Esophagus squamous epithelium (tissue), 5 donors: ENCODE results near the gene TDRD5. TPM values are rescaled to one million over a fixed set of nuclear protein-coding genes. Genes with fewer than 3 reads are reported as not detected.
"Not testable (repeated sequence)": the region's sequence is repeated elsewhere in the genome, so short reads cannot be mapped to it uniquely, and the experiment has no call there.

Experiments
- DNase-seq: peaks from one replicate; lab custom pipeline; 2025; lab: John Stamatoyannopoulos, UW
- H3K27ac ChIP-seq, 4 donors: fragments of 200-600 bp; sonication (generic); one replicate each; pipeline ENCODE4 v1.5.1; 2016 to 2019; ENCODE audit warnings: mild to moderate bottlenecking in 1 of 4
- H3K27me3 ChIP-seq, 4 donors: fragments of 200-600 bp; sonication (generic); 1 replicate in 3 of 4; 2 replicates in 1 of 4; pipeline versions ENCODE4 v1.5.1 to v1.6.0; 2017 to 2021; ENCODE audit warnings: antibody characterized with exemption in 1 of 4
- H3K36me3 ChIP-seq, 3 donors: fragments of 200-600 bp; sonication (generic); one replicate each; pipeline ENCODE4 v1.5.1; 2016 to 2019
- H3K4me1 ChIP-seq, 3 donors: fragments of 200-600 bp; sonication (generic); one replicate each; pipeline ENCODE4 v1.5.1; 2017 to 2019
- H3K4me3 ChIP-seq, 4 donors: fragments of 200-600 bp; sonication (generic); 1 replicate in 3 of 4; 2 replicates in 1 of 4; pipeline ENCODE4 v1.5.1; 2016 to 2019; ENCODE audit warnings: mild to moderate bottlenecking in 2 of 4, moderate library complexity in 1 of 4
- H3K9me3 ChIP-seq, 3 donors: fragments of 200-600 bp; sonication (generic); one replicate each; pipeline ENCODE4 v1.5.1; 2016 to 2019
- POLR2A ChIP-seq, 4 donors: fragments of 450-650 bp; IDR thresholded peaks; one replicate each; pipeline ENCODE4 v1.6.1; 2017; ENCODE audit warnings: antibody characterized with exemption in 4 of 4, mild to moderate bottlenecking in 4 of 4, moderate library complexity in 3 of 4
- WGBS, 2 donors: methylation state at CpG; one replicate each; pipeline ENCODE4 v1.1.5; 2018; 5-methylcytosine and 5-hydroxymethylcytosine counted together
- intact Hi-C: fragments of 100-400 bp; cut with DNase I; formaldehyde crosslinking; loops from one replicate; pipeline ENCODE4 v1.15.0; 2022
- total RNA-seq, 4 donors: library from RNA; depleted of rRNA; stranded (reverse); fragments of >200 nt; gene quantifications; one replicate each; pipeline ENCODE4 v1.1.0, GENCODE V29; 2016
- TF ChIP-seq, protein P1 (sequence below), 6 experiments: fragments of 450-650 bp in 4 of 6; fragments of 200-600 bp in 2 of 6; sonication (generic) in 2 of 6; IDR thresholded peaks; one replicate each; pipeline ENCODE4 v1.5.1; 2016 to 2019; ENCODE audit warnings: antibody characterized with exemption in 6 of 6, mild to moderate bottlenecking in 4 of 6, moderate library complexity in 4 of 6
- donor health status: DM: yes; HTN: yes; CAD: no.

The TDRD5 gene
- total RNA-seq, 4 donors from 2014 or later: 0.15 to 0.72 (median 0.37) TPM

DNA sequence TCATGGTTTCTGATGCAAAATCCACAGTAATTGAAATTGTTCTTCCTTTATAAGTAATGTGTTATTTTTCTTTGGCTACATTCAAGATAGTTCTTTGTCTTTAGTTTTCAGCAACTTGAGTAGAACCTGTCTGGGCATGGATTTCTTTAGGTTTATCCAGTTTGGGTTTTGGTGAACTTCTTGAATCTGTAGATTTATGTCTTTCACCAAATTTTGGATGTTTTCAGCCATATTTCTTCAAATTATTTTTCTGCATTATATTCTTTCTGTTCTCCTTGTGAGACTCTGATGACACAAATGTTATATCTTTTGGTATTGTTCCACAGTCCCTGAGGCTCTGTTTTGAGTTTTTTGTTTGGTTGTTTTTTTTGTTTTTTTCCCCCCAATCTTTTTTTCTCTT lies 69.4 kb downstream of the TDRD5 start:
- Histone ChIP-seq H3K36me3 (no peaks in the 10 kb centered on the region), H3K4me1 (no peaks in the 10 kb centered on the region), H3K27me3 (no peaks in the 10 kb centered on the region), H3K4me3 (no peak overlapping the region), H3K9me3 (no peaks in the 10 kb centered on the region), H3K27ac (no peak overlapping the region)
- no peak for DNase-seq
- TF ChIP-seq, protein P1, sequence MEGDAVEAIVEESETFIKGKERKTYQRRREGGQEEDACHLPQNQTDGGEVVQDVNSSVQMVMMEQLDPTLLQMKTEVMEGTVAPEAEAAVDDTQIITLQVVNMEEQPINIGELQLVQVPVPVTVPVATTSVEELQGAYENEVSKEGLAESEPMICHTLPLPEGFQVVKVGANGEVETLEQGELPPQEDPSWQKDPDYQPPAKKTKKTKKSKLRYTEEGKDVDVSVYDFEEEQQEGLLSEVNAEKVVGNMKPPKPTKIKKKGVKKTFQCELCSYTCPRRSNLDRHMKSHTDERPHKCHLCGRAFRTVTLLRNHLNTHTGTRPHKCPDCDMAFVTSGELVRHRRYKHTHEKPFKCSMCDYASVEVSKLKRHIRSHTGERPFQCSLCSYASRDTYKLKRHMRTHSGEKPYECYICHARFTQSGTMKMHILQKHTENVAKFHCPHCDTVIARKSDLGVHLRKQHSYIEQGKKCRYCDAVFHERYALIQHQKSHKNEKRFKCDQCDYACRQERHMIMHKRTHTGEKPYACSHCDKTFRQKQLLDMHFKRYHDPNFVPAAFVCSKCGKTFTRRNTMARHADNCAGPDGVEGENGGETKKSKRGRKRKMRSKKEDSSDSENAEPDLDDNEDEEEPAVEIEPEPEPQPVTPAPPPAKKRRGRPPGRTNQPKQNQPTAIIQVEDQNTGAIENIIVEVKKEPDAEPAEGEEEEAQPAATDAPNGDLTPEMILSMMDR (IDR thresholded peaks at IDR 0.05): no peak
- TF ChIP-seq POLR2A (IDR thresholded peaks at IDR 0.05): no peak
- intact Hi-C loops: no loop called here

DNA sequence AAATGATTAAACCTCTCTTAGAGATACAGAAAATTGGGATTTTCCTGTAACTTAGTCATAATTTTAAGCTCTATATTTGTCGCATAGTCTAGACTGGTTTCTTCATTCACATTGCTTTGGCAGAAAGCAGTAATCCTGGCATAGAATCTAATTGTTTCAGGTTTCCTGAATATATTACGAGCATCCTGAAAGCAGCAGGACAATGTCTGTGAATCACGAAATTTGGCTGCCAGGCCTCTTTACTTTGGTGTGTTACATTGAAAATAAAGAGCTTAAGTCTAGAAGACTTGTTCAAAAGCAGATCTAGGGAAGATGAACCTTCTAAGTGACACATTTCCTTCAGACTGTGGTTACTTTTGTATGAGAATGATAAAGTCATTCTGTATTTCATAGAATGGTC lies 72.2 kb downstream of the TDRD5 start:
- DNase-seq: no peak
- Histone ChIP-seq H3K36me3 (no peaks in the 10 kb centered on the region), H3K9me3 (no peaks in the 10 kb centered on the region), H3K4me1 (no peaks in the 10 kb centered on the region), H3K27ac (no peak overlapping the region), H3K27me3 (no peaks in the 10 kb centered on the region), H3K4me3 (no peak overlapping the region)
- intact Hi-C loops: no loop called here
- TF ChIP-seq POLR2A (IDR thresholded peaks at IDR 0.05): no peak
- TF ChIP-seq, protein P1 (IDR thresholded peaks at IDR 0.05): no peak
- 31 to 40% methylated on average over 3 of the region's 3 CpGs for WGBS, 2 donors

DNA sequence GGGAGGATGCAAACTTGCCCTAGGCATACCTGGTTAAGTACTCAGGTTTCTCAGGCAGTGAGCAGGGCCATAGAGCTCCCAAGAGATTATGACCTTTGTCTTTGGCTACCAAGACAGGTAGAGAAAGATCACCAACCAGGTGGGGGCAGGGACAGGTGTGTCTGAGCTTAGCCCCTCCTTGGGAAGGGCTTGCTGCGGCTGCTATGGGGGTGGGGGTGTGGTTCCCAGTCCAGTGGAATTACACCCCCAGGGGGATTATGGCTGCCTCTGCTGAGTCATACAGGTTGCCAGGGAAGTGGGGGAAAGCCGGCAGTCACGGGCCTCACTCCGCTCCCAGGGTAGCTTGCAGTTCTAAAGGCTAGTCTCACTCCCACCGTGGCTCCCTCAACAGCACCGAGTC lies 86.2 kb downstream of the TDRD5 start:
- 79 to 88% methylated on average over 4 to 6 of the region's 6 CpGs for WGBS, 2 donors
- H3K9me3 ChIP-seq: no peaks in the 10 kb centered on the region
- no peaks in the 10 kb centered on the region for H3K4me1 ChIP-seq

DNA sequence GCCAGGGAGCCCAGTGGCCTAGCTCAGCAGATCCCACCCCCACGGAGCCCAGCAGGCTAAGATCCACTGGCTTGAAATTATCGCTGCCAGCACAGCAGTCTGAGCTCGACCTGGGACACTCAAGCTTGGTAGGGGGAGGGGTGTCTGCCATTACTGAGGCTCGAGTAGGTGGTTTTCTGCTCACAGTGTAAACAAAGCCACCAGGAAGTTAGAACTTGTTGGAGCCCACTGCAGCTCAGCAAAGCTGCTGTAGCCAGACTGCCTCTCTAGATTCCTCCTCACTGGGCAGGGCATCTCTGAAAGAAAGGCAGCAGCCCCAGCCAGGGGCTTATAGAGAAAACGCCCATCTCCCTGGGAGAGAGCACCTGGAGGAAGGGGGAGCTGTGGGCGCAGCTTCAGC lies 102.9 kb downstream of the TDRD5 start:
- H3K36me3 ChIP-seq, H3K4me3 ChIP-seq, H3K27ac ChIP-seq, H3K4me1 ChIP-seq, H3K9me3 ChIP-seq, DNase-seq, intact Hi-C loops: not testable (repeated sequence)
- peaks cover 0 to 18% (median 0%) of the 10 kb centered on the region in 4 donors for H3K27me3 ChIP-seq
- WGBS, 2 donors: 27% methylated on average over 2 of the region's 6 CpGs; no CpG with 5 or more reads in 1 of the 2 donors

More for the DNA sequence above, 86.2 kb downstream of the TDRD5 start:
- Histone ChIP-seq H3K27me3 (no peaks in the 10 kb centered on the region), H3K27ac (no peak overlapping the region), H3K4me3 (no peak overlapping the region), H3K36me3 (no peaks in the 10 kb centered on the region)
- intact Hi-C loops: no loop called here
- no peak for DNase-seq
- TF ChIP-seq POLR2A (IDR thresholded peaks at IDR 0.05): no peak
- TF ChIP-seq, protein P1 (IDR thresholded peaks at IDR 0.05): no peak

DNA sequence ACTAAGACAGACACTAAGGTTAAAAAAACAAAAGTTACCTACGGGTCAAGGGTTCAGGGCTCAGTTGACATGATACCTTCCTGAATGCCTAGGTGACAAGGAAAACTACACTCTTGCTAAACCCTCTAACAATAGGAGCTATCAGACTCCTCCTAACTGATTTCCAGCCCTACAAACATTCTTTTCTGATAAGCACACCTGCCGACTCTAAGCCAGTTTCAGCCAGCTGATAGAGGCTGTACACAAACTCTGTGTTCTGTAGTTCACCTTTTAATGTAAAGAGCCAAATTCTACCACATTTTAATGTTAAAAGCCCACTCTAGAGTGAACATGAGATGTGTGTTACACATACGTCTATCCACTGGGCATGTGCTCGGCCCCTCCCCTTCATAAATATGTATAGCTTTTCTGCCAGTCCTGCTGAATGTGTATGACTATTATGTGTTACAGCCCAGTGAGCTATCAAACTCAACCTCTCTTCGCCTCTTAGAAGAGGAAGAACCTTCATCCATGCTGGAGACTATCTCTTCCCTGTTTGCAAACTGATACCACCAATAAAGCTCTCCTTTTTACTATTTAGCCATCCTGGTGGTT lies 111.4 kb downstream of the TDRD5 start:
- TF ChIP-seq, protein P1 (IDR thresholded peaks at IDR 0.05): no peak
- TF ChIP-seq POLR2A (IDR thresholded peaks at IDR 0.05): no peak
- H3K27ac ChIP-seq: no peak overlapping the region
- H3K4me1 ChIP-seq: no peaks in the 10 kb centered on the region
- 56 to 73% methylated on average over 5 of the region's 5 CpGs for WGBS, 2 donors
- H3K9me3 ChIP-seq: no peaks in the 10 kb centered on the region
- no peaks in the 10 kb centered on the region for H3K27me3 ChIP-seq
- DNase-seq: no peak
- intact Hi-C loops: no loop called here
- no peak overlapping the region for H3K4me3 ChIP-seq
- no peaks in the 10 kb centered on the region for H3K36me3 ChIP-seq
